Ovary (tissue), 3 donors: Measurements from ENCODE around the gene ATXN1.

Experiments used
- CTCF ChIP-seq, 3 donors: fragments of 450-650 bp in 2 of 3; fragments of 200-600 bp in 1 of 3; IDR thresholded peaks; one replicate each; pipeline versions ENCODE4 v1.5.1 to v1.8.0; 2016 to 2022; ENCODE audit warnings: antibody characterized with exemption in 3 of 3, mild to moderate bottlenecking in 1 of 3
- EP300 ChIP-seq: sonication (generic); formaldehyde crosslinking; IDR thresholded peaks from one replicate; pipeline ENCODE4 v1.6.1; 2017; ENCODE audit warnings: antibody characterized with exemption
- donor health status: DM: no; HTN: no; CAD: no.

GRCh38 chr6:16493802-16494201 is 267.5 kb downstream of the ATXN1 start:
- TF ChIP-seq CTCF (IDR thresholded peaks at IDR 0.05) = no peak
- TF ChIP-seq EP300 = no peak
